ENCODE measurements around the gene IGFBP1.

IGFBP1 gene

DNA sequence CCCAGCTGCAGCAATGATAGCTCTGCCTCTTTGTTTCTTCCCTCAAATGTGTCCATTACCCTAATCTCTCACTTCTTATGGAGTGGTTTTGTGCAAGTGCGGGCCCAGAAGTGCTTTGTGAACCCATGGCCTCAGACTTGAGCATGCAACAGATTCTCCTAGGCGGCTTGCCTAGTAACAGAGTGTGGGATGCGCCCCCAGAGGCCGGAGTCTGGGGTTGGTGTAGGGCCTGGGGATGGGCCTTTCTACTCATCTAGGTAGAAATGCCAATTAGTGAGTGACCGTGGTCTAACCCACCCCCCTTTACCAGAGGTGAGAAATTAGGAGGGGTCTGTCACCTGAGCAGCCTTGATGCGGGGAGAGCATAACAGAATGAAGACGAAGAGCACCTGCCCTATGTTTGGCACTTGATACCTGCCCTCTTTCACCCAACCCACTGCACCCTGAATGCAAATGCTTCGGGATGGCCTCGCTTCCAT is 7.0 kb upstream of the IGFBP1 start:
- no peak for DNase-seq

DNA sequence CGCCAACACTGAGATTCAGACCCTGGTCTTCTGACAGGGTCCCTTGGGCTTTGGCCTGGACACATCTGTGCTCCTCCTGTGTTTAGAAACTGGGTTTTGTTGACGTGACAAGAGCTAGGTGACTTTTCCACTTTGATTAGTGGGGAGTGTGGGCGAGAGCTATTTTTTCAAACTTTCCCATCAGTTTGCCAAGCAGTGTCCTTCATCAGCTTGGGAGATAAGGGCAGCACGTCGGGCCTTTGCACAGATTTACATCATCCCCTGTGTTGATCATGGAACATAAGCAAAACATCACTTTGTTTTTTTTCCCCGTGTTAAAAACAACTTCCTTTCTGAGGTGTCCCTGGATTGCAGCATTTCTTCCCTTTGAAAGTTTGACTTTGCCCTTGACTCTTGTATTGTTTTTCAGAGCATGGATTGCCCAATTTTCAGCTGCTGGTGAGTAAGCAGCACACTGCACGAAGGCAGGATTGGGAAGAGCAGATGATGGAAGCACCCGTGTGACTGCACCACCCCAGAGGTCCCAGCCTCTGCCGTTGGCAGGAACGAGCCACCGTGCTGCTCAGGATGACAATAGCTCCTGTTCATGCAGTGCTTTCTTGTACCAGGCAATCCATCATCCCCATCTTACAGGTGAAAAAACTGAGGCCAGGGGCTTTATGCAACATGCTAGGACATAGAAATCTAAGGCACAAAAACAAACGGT is 6.4 kb upstream of the IGFBP1 start:
- peak; percentile 9 for DNase-seq

DNA sequence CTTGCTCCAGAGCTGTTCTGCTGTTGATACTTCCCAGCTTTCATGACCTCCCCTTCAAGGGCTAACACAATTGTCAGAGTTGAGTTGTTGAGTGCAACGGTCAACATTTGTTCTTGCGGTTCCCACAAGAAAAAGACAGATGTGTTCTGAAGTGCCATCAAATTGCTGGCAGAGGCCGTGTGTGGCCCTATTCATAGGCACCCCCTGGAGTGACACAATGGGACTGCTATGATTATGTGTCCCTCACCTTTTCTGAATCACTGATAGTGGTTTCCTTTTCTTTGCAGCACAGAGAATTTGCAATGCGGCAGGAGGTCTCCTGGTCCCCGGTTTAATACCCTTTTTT is 5.8 kb upstream of the IGFBP1 start:
- no peak for DNase-seq

DNA sequence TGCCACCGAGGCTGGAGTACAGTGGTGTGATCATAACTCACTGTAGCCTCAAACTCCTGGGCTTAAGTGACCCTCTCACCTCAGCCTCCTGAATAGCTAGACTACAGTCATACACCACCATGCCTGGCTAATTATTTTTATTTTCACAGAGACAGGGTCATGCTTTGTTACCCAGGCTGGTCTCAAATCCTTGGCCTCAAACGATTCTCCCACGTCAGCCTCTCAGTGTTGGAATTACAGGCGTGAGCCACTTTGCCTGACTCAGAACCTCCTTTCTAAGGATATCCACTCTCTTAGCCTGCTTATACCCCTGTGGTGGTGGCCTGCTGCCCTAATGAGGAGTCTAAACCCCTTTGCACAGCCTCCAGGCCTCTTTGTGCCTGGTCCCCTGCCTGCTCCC is 4.2 kb upstream of the IGFBP1 start:
- DNase-seq = peak; percentile 85

DNA sequence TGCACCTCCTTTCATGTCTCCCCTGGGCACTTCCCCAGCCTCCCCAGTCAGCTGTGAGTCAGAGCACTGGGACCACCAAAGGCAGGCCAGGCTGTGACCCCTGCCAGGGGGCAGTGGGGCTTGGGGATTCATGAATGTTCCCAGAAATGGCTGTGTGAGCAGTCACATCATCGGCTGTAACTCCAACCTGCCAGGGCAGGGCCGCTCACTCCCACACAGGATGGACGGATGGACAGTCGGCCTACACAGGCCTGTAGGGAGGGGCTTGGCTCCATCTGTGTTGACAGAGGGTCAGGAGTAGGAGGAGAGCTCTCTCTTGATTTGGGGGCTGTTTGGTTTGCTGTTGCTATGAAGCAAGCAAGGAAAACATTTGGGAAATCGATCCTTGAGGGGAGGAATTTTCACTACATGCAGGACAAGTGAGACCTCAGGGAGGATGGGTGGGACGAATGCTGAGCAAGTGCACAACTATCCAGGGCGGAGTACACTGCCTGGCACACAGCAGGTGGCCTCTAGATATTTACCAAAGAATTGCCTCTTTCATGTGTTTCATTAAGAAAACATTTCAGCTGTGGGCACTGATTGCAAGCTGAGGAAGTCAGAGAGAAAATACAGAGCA is 2.9 kb upstream of the IGFBP1 start:
- DNase-seq = peak; percentile 98

DNA sequence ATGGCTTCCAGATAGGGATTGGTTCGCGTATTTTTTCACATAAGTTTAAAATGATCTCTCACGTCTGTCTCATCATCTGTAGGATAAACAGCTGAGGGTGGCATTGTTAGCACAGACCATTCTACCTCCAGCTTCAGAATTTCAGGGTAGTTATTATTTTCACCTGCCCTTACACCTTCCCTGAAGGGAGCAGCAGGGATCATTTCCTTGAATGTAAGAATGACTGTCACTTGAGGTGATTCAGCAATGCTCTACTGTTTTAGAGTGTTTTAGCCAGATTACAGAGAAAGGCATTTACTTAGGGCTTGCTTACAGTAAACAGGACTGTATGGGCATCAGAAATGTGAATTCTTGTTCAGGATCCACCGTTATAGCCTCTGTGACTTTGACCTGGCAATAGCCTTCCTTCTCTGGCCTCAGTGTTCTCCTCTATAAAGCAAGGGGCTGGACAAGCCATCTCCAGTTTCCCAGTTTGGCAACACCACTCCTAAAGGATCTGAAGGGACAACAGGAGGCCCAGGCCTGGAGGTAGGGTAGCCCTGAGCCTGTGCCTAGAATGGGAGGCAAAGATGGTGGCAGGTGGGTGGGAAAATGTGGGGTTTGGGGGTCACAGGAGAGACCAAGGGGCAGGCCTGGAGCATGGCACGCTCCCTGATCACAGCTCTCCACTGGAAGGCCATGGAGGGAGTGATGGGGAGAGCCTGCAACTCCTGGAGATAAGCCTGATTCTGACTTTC is 1.2 kb upstream of the IGFBP1 start:
- no peak for DNase-seq

DNA sequence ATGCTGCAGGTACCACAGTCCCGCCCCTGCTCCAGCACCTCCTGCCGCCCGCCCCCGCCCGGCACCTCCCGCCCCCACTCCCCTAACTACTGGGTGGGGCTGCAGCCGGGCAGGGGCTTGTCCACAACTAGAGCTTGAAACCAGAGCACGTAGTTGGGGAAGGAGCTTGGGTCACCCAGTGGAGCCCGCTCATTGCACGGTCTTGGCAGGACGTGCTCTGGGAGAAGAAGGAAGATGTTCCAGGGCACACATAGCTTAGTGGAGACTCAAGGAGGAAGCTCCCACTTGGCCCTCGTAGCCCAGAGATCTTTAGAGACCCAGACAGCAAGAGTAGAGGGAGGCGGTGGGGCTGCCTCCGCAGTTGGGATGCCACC is 692 bp downstream of the IGFBP1 start:
- no peak for DNase-seq

DNA sequence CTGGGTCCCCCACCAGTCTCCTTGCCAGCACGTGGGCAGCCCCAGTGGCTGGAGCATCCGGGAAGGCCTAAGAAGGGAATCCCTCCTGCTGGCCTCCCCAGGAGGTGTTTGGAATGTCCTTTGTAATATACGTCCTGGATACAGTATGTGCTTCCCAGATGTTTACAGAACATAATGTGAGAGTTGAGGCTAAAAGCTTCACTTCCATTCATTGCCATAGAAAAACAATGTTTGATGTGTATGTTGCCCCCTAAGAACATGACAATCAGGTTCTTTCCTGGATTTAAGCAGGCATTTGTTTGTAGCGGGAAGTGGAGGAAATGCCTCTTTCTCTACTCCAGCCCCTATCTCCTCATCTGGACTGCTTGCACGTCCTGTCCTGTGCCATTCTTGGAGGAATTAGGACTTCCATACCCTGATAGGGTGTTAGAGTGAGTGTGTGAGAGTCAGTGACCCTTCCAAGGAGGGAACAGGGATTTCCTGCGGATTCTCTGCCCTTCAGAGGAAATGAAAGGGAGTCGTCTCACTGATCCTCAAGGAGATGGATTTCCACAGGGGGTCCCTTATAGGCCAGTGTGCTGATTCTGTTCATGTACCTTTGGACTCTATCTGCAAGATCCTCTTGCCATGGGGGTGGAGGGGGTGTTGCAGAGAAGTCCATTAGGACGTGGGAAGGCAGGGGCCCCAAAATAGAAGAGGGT is 1.2 kb downstream of the IGFBP1 start:
- DNase-seq = no peak

DNA sequence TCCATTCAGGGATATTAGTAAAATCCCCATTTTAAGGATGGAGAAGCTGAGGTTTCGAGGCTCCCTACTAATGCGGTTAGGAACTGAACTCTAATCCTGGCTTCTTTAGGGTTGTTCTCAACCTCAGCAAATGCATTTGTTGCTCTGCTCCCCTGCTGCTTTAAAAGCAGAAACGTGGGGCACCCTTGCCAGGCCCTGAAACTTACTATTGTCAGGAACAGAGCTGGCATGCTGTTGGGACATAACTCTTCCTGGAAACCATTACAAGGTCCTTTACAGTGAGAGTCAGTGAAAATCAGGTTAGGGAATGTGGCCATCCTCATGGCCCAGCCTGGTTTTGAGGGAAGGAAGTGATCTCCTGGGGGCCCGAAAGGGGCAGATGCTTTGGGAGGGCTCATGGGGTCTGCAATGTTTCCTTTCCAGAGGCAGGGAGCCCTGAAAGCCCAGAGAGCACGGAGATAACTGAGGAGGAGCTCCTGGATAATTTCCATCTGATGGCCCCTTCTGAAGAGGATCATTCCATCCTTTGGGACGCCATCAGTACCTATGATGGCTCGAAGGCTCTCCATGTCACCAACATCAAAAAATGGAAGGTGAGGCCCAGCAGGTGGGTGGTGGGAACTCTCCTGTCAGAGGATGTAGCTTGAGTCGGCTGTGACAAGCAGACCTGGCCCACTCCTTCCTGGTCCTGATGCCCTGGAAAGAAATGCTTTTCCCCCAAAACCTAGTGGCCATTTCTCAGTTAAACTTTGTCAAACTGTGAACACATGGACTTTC is 2.0 kb downstream of the IGFBP1 start:
- no peak for DNase-seq

DNA sequence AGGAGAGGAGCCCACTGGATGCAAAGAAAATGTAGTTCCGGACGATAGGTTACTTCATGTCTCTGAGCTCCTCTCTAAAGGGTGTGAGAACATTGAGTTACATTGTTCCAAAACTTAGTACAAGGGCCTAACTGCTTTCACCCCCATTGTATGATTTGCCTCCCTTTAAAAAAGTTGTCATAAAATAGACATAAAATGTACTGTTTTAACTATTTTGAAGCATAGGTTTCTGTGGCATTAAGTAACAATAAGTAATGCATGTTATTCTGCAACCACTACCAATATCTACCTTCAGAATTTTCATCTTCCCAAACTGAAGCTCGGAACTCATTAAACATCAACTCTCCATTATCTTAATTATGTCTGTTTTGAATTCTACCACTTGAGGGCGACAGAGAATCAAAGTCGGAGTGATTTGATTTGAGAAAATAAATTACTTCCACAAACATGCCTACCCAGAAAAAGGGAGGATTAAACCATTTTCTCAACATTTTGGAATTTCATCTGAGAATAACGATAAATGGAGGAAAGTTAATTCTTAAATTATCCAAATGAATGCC is 2.7 kb downstream of the IGFBP1 start:
- DNase-seq = peak; percentile 59

DNA sequence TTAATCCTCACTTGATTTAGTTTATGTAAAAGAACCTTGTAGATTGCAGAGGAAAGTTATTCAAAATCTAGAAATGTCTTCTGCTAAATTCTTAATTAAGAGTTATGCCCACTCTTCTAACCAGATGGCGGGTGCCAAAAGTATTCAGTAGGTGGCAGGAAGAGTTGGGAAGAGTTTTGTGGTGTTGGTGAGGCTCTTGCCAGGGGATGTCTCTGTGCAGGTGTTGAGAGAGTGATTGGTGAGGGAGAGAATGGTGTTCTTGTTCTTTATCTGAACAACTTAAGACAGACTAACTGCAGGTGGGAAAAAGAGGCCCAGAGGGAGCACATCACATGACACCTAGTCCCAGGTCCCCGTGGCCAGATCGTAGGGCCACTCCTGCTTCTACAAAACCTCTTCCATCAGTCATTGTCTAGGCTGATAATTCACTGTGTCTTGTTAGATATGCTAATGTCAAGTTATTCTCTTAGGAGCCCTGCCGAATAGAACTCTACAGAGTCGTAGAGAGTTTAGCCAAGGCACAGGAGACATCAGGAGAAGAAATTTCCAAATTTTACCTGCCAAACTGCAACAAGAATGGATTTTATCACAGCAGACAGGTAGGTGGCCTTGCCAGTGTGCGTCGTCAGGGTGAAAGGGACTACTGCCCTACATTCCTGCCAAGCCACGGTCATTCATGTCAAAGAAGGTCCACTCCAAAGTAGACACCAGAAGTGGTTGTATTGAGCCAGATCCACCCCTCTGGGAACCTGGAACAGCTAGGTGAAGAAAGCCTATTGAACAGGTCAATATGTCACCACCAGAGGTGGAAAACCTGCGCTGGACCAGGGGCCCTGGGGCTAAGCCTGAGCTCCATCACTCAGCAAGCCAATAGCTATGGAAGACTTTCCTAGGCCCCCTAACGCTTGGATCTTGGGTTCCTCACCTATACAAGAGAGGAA is 3.4 kb downstream of the IGFBP1 start:
- no peak for DNase-seq

DNA sequence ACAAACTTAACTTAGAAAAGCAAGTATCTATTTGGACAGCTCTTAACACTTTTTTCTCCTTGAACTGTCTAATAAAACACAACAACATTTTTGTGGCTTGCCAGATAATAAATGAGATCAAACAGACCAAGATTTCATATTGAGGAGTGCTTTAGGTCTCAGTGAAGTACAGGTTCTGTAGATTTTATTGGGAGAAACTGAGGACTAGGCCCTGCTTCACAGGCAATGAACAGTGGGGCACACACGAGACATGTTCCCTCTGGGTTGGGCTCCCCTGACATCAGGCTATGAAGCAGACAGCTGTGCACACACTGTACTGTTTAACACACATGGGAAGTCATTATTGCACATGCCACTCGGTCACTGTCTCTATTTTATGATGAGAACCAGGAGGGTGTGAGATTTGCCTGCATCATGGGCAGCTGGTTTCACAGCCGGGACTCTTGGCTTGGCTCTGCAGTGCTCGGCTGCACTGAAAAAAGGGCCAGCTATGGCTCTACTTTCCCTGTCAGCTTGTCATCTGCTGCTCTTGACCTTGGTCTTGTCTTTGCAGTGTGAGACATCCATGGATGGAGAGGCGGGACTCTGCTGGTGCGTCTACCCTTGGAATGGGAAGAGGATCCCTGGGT is 4.2 kb downstream of the IGFBP1 start:
- no peak for DNase-seq

DNA sequence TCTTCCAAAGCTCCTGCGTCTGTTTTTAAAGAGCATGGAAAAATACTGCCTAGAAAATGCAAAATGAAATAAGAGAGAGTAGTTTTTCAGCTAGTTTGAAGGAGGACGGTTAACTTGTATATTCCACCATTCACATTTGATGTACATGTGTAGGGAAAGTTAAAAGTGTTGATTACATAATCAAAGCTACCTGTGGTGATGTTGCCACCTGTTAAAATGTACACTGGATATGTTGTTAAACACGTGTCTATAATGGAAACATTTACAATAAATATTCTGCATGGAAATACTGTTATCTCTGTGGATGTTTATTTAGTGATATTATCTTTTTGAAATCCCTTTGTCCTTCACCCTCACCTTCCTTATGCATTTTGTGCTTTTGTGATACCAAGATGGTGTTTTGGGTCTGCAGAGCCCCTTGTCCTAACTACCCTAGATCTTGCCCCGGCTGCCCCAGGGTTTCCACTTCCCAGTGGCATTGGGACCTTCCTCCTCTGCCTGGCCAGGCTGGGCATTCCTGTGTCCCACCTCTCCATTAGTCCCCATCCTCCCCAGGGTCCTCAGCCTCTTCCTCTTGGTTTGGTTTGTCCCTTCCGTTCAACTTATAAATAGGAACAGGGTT is 5.2 kb downstream of the IGFBP1 start:
- DNase-seq = no peak

DNA sequence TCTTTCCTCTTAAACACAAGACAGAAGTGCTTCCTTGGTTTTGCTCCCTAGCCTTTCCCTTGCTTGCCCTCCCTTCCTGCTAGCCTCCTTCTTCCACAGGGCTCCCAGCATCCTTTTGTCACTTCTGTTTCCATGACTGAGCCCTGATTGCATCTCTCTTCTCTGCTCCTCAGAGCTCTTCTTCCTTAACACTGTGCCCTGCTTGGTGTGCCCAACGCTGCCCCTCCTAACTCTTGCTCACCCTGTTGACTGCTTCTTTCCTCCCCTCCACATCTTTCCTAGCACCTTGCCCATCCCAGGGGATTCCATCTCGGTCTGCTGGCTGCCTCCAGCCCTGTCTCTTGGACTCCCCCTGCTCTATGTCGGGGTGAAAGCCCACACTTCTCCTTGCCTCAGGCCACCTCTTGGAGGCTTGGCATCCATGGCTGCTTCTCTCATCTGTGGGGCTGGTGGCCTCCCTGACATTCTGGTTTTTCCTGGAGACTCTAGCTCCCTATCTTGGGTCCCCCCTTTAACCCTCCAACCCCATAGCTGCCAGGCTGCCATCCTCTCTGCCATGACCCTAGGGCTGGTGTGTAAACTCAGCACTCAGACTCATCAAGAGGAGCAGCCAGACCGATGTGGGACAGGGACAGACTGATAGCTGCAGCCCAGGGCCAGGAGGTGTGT is 5.8 kb downstream of the IGFBP1 start:
- no peak for DNase-seq

DNA sequence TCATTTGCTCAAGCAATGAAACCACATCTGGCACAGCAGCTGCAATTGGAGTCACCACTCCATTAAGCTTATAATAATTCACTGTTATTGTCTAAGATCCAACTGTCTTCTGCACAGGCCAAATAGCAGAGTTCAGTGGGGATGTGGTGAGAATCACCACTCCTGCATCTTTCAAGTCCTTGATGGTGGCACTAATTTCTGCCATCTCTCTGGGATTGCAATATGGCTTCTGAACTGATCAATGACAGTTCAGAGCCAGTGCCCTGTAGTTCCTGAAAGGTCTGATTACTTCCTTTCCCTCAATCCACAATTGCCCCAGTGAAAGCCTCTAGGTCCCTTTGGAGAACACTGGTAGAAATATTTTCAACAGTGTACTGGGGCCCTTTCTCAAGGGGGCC is 6.4 kb downstream of the IGFBP1 start:
- no peak for DNase-seq

DNA sequence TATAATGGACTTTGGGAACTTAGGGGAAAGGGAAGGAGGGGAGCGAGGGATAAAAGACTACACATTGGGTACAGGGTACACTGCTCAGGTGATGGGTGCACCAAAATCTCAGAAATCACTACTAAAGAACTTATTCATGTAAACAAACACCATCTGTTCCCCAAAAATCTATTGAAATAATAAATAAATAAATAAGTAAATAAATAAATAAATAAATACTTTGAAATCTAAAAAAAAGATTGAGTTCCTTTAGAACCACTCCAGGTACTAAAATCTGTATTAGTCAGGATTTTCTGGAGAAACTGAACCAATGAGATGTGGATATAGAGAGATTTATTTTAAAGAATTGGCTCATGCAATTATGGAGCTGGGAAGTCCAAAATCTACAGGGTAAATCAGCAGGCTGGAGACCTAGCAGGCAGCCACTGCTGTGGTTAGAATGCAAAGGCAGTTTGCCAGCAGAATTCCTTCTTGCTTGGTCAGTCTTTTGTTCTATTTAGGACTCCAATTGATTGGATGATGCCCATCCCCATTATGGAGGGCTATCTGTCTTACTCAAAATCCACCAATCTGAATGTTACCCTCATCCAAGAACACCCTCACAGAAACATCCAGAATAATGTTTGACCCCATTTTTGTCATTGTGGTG is 8.9 kb downstream of the IGFBP1 start:
- peak; percentile 48 for DNase-seq

DNA sequence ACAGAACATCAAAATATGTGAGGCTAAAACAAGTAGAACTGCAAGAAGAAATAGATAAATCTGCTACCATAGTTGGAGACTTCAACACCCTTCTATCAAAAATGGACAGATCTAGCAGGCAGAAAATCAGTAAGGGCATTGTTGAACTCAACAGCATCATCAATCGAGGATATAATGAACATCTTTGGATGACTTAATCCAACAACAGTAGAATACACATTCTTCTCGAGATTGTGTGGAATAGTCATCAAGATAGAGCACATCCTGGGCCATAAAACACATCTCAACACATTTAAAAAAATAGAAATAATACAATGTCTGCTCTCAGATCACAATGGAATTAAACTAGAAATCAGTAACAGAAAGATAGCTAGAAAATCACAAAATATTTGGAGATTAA is 9.9 kb downstream of the IGFBP1 start:
- no peak for DNase-seq

DNA sequence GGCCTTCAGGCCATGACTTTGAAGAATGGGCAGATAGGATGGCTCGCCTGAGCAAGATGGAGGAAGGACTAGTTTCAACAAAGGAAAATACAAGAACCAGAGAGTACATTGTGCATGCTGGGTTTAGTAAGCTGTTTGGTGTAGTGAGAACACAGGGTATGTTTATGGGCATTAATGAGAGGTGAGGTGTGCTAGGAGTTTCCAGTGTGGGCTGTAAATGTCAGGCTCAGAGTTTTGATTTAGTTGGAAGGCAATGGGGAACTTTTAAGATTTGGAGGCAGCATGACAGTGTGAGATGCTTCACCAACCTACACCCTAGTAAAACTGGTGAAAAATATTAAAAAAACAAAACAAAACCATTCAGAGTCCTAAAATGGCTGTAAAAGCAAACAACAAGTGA is 13.3 kb downstream of the IGFBP1 start:
- no peak for DNase-seq

DNA sequence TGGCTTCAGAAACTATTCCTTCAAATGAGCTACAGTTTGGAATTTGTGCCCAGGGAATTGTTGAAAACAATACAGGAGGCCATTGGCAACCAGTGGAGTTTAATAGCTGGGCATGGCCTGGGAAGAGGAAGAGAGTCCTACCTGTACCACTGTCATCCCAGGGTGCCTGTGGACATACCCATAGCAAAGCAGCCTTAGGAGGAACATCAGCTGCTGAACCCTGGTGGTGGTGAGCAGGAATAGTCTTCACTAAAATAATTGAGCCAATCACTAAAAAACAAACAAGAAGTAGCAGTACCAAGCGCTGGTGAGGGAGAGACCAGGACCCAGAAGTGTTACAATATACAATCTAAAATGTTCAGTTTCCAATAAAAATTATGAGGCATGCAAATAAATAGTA is 14.5 kb downstream of the IGFBP1 start:
- no peak for DNase-seq

Measured in kidney glomerular epithelial cell (primary cell).